ENCODE measurements around the gene ROM1. TPM values are rescaled to one million over a fixed set of nuclear protein-coding genes. Genes with fewer than 3 reads are reported as not detected.

Gene ROM1
- total RNA-seq, 3 donors from 2014 or later, result 8.5 to 11.5 (median 11.0) TPM

GRCh38 chr11:62593434-62594044 is 19.5 kb upstream of the ROM1 start:
- intact Hi-C loops (cut with DNase I; ENCODE audit: low total_unique reads), result no loop called here

GRCh38 chr11:62595124-62595523 is 17.9 kb upstream of the ROM1 start:
- Histone ChIP-seq H3K27ac (no peak overlapping the region), H3K9me3 (no peaks in the 10 kb centered on the region), H3K36me3 (peaks cover 15% of the 10 kb centered on the region), H3K4me1 (peaks cover 3 to 23% of the 10 kb centered on the region in 2 donors), H3K4me3 (no peak overlapping the region), H3K27me3 (no peaks in the 10 kb centered on the region)
- TF ChIP-seq POLR2A (IDR thresholded peaks at IDR 0.05) (no peak), CTCF (IDR thresholded peaks at IDR 0.05) (no peak), POLR2AphosphoS5 (IDR thresholded peaks at IDR 0.05) (no peak)
- DNase-seq (ENCODE audit: low spot score in 2 of 2), result no peak
- intact Hi-C loops (cut with DNase I; ENCODE audit: low total_unique reads), result no loop called here

More at GRCh38 chr11:62593434-62594044, 19.5 kb upstream of the ROM1 start:
- TF ChIP-seq POLR2A (IDR thresholded peaks at IDR 0.05), result no peak
- peak in 2 of 3 donors; percentile 20 to 32 for TF ChIP-seq POLR2AphosphoS5 (IDR thresholded peaks at IDR 0.05)
- peak in 2 of 3 donors; percentile 26 to 41 for TF ChIP-seq CTCF (IDR thresholded peaks at IDR 0.05)
- H3K27ac ChIP-seq, result peak overlapping the region in 1 of 2 donors; percentile 48
- DNase-seq (ENCODE audit: low spot score in 2 of 2), result peak in 1 of 2 donors; percentile 73
- no peaks in the 10 kb centered on the region for H3K9me3 ChIP-seq
- no peaks in the 10 kb centered on the region for H3K27me3 ChIP-seq
- peaks cover 15% of the 10 kb centered on the region for H3K36me3 ChIP-seq
- peaks cover 0 to 20% of the 10 kb centered on the region in 2 donors for H3K4me1 ChIP-seq
- H3K4me3 ChIP-seq, result no peak overlapping the region

- peaks cover 10% of the 10 kb centered on the region for H3K36me3 ChIP-seq
- no peaks in the 10 kb centered on the region for H3K9me3 ChIP-seq
- peak overlapping the region in 2 of 3 donors; percentile 91 to 96 for H3K4me3 ChIP-seq
- intact Hi-C loops (cut with DNase I; ENCODE audit: low total_unique reads), result no loop called here
- peak; percentile 85 to 94 for DNase-seq (ENCODE audit: low spot score in 2 of 2)
- no peaks in the 10 kb centered on the region for H3K27me3 ChIP-seq
- peak overlapping the region; percentile 95 to 96 for H3K27ac ChIP-seq
- TF ChIP-seq CTCF (IDR thresholded peaks at IDR 0.05), result no peak
- TF ChIP-seq POLR2AphosphoS5 (IDR thresholded peaks at IDR 0.05), result peak; percentile 75 to 92 (median 87)
- peaks cover 3 to 22% of the 10 kb centered on the region in 2 donors for H3K4me1 ChIP-seq
Measured at GRCh38 chr11:62599069-62599696, 13.9 kb upstream of the ROM1 start.

- DNase-seq (ENCODE audit: low spot score in 2 of 2), result no peak
- Histone ChIP-seq H3K27ac (peak overlapping the region; percentile 95 to 96), H3K4me3 (peak overlapping the region; percentile 63 to 96 (median 91)), H3K9me3 (no peaks in the 10 kb centered on the region), H3K27me3 (no peaks in the 10 kb centered on the region), H3K4me1 (peaks cover 3 to 22% of the 10 kb centered on the region in 2 donors), H3K36me3 (peaks cover 10% of the 10 kb centered on the region)
- intact Hi-C loops (cut with DNase I; ENCODE audit: low total_unique reads), result no loop called here
- TF ChIP-seq POLR2AphosphoS5 (IDR thresholded peaks at IDR 0.05), result no peak
- TF ChIP-seq POLR2A (IDR thresholded peaks at IDR 0.05), result no peak
- TF ChIP-seq CTCF (IDR thresholded peaks at IDR 0.05), result no peak
Measured at GRCh38 chr11:62599901-62600300, 13.2 kb upstream of the ROM1 start.

All from breast epithelium (tissue), 4 donors.